Measurements from ENCODE around the gene NOPCHAP1.

The NOPCHAP1 gene

DNA sequence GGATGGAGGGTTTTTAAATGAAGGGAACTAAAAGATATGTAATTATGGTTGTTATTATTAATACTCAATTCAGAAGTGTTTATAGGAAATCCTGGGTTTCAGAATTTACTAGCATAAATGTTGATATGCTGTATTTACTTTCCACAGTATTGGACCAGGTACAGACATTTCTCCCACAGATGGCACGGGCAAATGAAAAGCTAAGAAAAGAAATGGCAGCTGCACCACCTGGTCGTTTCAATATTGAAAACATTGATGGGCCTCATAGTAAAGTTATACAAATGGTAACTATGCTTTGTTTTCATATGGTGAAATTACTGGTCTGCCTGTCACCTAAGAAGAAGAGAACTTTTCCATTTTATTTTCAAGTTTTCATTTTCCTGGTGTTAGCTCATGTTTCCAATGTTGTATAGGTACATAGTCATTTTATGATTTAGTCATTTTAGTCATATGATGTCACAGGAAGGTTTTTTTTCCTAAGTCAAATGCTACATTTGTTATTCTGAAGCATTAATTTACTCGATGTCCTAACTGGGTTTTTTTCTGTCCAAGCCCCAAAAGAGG lies 5.5 kb downstream of the NOPCHAP1 start:
- TF ChIP-seq ZFP30 (CRISPR knock-in tag; IDR thresholded peaks at IDR 0.05) (no peak), TOX (CRISPR knock-in tag; IDR thresholded peaks at IDR 0.05; ENCODE audit: borderline replicate concordance) (no peak)
- TF ChIP-seq, protein P1, sequence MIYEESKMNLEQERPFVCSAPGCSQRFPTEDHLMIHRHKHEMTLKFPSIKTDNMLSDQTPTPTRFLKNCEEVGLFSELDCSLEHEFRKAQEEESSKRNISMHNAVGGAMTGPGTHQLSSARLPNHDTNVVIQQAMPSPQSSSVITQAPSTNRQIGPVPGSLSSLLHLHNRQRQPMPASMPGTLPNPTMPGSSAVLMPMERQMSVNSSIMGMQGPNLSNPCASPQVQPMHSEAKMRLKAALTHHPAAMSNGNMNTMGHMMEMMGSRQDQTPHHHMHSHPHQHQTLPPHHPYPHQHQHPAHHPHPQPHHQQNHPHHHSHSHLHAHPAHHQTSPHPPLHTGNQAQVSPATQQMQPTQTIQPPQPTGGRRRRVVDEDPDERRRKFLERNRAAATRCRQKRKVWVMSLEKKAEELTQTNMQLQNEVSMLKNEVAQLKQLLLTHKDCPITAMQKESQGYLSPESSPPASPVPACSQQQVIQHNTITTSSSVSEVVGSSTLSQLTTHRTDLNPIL (CRISPR knock-in tag; IDR thresholded peaks at IDR 0.05; ENCODE audit: low read depth): no peak
- no peak for ATAC-seq

DNA sequence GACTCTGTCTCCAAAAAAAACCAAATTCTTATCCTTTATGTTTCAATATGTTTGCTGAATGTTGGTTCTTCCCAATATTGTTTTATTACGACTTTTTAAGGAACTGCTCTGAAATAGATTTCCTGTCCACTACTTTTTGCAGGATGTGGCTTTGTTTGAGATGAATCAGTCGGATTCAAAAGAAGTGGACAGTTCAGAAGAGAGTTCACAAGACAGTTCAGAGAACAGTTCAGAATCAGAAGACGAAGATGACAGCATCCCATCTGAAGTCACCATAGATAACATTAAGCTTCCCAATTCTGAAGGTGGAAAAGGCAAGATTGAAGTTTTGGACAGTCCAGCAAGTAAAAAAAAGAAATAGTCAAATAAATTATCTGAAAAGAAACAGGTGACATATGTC lies 8.2 kb downstream of the NOPCHAP1 start:
- no peak for TF ChIP-seq BACH2 (CRISPR knock-in tag; IDR thresholded peaks at IDR 0.05; ENCODE audit: borderline replicate concordance)
- no peak for TF ChIP-seq ZFP30 (CRISPR knock-in tag; IDR thresholded peaks at IDR 0.05)
- TF ChIP-seq, protein P1 (CRISPR knock-in tag; IDR thresholded peaks at IDR 0.05; ENCODE audit: low read depth): no peak
- no peak for TF ChIP-seq PPARA (CRISPR knock-in tag; IDR thresholded peaks at IDR 0.05; ENCODE audit: borderline replicate concordance)
- no peak for TF ChIP-seq TSHZ2 (CRISPR knock-in tag; IDR thresholded peaks at IDR 0.05)
- no peak for TF ChIP-seq GLIS3 (CRISPR knock-in tag; IDR thresholded peaks at IDR 0.05)
- no peak for TF ChIP-seq TCF4 (CRISPR knock-in tag; IDR thresholded peaks at IDR 0.05; ENCODE audit: borderline replicate concordance)
- no peak for TF ChIP-seq CSRNP3 (CRISPR knock-in tag; IDR thresholded peaks at IDR 0.05)
- TF ChIP-seq, protein P2, sequence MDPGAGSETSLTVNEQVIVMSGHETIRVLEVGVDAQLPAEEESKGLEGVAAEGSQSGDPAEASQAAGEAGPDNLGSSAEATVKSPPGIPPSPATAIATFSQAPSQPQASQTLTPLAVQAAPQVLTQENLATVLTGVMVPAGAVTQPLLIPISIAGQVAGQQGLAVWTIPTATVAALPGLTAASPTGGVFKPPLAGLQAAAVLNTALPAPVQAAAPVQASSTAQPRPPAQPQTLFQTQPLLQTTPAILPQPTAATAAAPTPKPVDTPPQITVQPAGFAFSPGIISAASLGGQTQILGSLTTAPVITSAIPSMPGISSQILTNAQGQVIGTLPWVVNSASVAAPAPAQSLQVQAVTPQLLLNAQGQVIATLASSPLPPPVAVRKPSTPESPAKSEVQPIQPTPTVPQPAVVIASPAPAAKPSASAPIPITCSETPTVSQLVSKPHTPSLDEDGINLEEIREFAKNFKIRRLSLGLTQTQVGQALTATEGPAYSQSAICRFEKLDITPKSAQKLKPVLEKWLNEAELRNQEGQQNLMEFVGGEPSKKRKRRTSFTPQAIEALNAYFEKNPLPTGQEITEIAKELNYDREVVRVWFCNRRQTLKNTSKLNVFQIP (CRISPR knock-in tag; IDR thresholded peaks at IDR 0.05; ENCODE audit: borderline replicate concordance, low read depth): no peak
- no peak for TF ChIP-seq ZC3H10 (CRISPR knock-in tag; IDR thresholded peaks at IDR 0.05)
- TF ChIP-seq OSR1 (CRISPR knock-in tag; IDR thresholded peaks at IDR 0.05): no peak
- no peak for TF ChIP-seq ZNF70 (CRISPR knock-in tag; IDR thresholded peaks at IDR 0.05)
- no peak for TF ChIP-seq ESRRG (CRISPR knock-in tag; IDR thresholded peaks at IDR 0.05)
- no peak for TF ChIP-seq ARNTL (CRISPR knock-in tag; IDR thresholded peaks at IDR 0.05; ENCODE audit: borderline replicate concordance, low read depth)
- TF ChIP-seq ZFP3 (CRISPR knock-in tag; IDR thresholded peaks at IDR 0.05): no peak
- TF ChIP-seq ZNF565 (CRISPR knock-in tag; conservative IDR thresholded peaks at IDR 0.05; ENCODE audit: low read depth): no peak
- TF ChIP-seq, protein P3, sequence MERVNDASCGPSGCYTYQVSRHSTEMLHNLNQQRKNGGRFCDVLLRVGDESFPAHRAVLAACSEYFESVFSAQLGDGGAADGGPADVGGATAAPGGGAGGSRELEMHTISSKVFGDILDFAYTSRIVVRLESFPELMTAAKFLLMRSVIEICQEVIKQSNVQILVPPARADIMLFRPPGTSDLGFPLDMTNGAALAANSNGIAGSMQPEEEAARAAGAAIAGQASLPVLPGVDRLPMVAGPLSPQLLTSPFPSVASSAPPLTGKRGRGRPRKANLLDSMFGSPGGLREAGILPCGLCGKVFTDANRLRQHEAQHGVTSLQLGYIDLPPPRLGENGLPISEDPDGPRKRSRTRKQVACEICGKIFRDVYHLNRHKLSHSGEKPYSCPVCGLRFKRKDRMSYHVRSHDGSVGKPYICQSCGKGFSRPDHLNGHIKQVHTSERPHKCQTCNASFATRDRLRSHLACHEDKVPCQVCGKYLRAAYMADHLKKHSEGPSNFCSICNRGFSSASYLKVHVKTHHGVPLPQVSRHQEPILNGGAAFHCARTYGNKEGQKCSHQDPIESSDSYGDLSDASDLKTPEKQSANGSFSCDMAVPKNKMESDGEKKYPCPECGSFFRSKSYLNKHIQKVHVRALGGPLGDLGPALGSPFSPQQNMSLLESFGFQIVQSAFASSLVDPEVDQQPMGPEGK (CRISPR knock-in tag; IDR thresholded peaks at IDR 0.05; ENCODE audit: borderline replicate concordance): no peak
- TF ChIP-seq ZNF8 (CRISPR knock-in tag; IDR thresholded peaks at IDR 0.05): no peak
- TF ChIP-seq RARB (CRISPR knock-in tag; IDR thresholded peaks at IDR 0.05): no peak
- no peak for TF ChIP-seq SNAI2 (CRISPR knock-in tag; IDR thresholded peaks at IDR 0.05)
- ATAC-seq: no peak
